ENCODE data around the gene ASH1L.
A peak's percentile ranks its signal among the peaks of the same experiment; 100 is the strongest.
"Not testable (repeated sequence)": the region's sequence is repeated elsewhere in the genome, so short reads cannot be mapped to it uniquely, and the experiment has no call there.

The ASH1L gene

GRCh38 chr1:155553349-155553748, 9.3 kb downstream of the ASH1L start:
- DNase-seq = no peak

GRCh38 chr1:155548706-155549105, 13.9 kb downstream of the ASH1L start:
- DNase-seq = no peak

DNA sequence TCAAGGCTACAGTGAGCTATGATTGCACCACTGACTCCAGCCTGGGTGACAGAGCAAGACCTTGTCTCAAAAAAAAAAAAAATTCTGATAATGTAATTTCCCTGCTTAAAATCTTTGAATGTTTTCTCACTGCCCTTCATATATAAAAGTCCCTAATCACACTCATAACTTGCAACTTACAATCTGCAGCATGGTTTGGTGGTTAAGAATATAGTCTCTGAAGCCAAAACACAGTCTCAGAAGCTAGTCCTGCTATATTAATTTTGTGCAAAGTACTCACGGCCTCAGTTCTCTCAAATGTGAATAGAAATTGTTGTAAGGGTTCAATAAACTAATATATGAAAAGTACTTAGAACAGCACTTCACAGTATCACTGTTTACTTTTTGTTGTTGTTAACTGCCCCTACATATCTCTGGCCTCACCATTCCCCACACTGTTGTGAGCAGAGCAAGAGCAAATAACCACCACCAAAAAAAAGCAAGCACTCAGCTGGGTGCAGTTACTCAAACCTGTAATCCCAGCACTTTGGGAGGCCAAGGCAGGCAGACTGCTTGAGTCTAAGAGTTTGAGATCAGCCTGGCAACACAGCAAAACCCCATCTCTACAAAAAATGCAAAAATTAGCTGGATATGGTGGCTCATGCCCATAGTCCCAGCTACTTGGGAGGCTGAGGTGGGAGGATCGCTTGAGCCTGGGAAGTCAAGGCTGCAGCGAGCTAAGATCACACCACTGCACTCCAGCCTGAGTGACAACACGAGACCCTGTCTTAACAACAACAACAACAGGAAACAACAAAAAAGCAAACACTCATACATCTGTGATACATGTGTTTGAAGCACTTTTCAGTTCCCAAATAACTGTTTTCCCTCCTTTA, 22.4 kb downstream of the ASH1L start:
- DNase-seq = no peak

- DNase-seq = no peak
These were observed 25.4 kb downstream of the ASH1L start for GRCh38 chr1:155537193-155537592.

- DNase-seq = no peak
These were observed 31.0 kb downstream of the ASH1L start for GRCh38 chr1:155531624-155532023.

- no peak for DNase-seq
These were observed 32.7 kb downstream of the ASH1L start for GRCh38 chr1:155529929-155530328.

DNA sequence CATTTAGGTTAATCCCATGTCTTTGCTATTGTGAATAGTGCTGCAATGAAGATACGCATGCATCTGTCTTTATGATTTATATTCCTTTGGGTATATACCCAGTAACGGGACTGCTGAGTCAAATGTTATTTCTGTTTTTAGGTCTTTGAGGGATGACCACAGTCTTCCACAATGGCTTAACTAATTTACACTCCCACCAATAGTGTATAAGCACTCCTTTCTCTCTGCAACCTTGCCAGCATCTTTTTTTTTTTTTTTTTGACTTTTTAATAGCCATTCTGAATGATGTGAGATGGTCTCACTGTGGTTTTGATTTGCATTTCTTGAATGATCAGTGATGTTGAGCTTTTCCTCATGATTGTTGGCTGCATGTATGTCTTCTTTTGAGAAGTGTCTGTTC, 33.5 kb downstream of the ASH1L start:
- DNase-seq = no peak

- DNase-seq = no peak
These were observed 34.9 kb downstream of the ASH1L start for GRCh38 chr1:155527677-155528076.

DNA sequence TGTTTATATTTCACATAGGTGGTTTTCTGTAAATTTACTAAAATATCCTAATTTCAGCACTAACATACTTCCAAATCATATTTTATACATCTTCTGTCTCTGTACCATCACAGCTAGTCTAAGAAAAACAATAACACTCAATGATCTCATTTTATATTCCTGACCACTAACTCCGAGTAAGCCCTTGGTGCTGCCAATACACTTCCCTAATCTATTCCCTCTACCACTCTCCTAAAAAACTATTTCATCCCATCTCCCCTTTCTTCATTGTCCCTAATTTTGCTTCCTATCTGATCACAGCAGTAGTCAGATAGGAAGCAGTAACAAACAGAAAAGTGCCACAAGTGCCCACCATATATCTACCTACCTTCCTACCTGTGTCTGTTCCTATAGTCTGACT, 36.2 kb downstream of the ASH1L start:
- no peak for DNase-seq

DNA sequence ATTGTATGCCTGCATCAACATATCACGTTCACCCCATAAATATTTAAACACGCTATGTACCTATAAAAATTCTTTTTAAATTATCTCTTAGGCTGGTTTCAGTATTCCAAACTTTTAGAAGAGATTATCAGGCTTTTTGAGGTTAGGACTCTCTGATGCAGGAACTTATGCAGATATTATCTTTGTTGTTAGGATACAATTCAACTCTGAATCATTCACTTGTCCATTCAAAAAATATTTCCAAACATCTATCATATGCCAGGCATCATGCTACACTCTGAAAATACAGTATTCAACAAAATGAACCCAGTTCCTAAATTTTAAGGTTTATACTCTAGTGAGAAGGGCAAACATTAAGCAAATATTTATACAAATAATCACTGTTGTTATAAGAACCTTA, 40.5 kb downstream of the ASH1L start:
- no peak for DNase-seq

GRCh38 chr1:155518484-155518883, 44.1 kb downstream of the ASH1L start:
- no peak for DNase-seq

GRCh38 chr1:155514582-155515187, 47.9 kb downstream of the ASH1L start:
- peak; percentile 33 for DNase-seq

DNA sequence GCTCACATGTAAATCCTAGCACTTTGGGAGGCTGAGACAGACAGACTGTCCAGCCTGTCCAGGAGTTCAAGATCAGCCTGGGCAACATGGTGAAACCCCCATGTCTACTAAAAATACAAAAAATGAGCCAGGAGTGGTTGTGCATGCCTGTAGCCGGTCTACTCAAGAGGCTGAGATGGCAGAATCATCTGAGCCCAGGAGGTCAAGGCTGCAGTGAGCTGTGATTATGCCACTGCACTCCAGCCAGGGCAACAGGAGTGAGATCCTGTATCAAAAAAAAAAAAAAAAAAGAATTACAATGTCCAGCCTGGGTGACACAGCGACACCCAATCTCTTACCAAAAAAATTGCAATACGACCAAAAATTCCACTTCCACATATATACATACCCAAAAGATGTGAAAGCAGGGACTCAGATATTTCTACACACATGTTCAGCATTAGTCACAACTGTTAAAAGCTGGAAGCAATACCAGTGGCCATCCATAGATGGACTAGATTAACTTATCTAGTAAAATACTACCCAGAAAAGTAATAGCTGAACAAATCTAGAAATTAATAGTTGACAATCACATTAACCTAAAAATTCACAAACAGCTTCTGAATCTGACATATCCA, 49.2 kb downstream of the ASH1L start:
- no peak for DNase-seq

GRCh38 chr1:155511385-155511784, 51.2 kb downstream of the ASH1L start:
- DNase-seq = not testable (repeated sequence)

DNA sequence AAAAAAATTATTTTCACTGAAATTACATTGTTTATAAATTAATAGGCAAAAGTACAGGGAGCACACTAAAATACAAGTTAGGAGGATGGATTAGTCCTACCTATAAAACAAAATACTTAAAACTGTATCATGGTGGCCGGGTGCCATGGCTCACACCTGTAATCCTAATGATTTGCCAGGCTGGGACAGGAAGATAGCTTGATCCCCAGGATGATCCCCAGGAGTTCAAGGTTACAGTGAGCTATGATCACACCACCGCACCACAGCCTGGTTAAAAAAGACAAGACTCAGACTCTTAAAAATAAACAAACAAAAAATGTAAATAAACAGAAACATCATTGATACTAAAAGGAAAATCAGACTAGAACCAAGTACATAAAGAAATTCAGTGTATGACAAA, 53.5 kb downstream of the ASH1L start:
- no peak for DNase-seq

DNA sequence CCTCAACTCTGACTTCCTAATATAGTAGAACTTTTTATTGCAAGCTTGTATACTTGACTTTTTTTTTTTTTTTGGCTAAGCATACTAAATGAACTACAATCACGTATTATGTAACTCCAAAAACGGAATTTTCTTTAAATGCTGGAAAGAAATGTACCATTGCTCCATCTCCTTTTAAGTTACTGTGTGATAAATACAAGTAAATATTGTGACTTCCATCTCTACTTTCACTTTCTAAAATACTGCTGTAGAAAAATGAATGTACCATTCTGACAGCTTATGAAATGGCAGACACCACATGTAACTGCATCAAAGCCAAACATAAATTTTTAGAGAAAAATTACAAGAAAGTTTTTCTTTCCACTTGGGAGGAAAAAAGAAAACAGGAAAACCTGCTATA, 54.7 kb downstream of the ASH1L start:
- DNase-seq = no peak

GRCh38 chr1:155505963-155506362, 56.6 kb downstream of the ASH1L start:
- DNase-seq = not testable (repeated sequence)

GRCh38 chr1:155504207-155504606, 58.4 kb downstream of the ASH1L start:
- DNase-seq = peak; percentile 44

GRCh38 chr1:155499953-155500639, 62.5 kb downstream of the ASH1L start:
- no peak for DNase-seq

DNA sequence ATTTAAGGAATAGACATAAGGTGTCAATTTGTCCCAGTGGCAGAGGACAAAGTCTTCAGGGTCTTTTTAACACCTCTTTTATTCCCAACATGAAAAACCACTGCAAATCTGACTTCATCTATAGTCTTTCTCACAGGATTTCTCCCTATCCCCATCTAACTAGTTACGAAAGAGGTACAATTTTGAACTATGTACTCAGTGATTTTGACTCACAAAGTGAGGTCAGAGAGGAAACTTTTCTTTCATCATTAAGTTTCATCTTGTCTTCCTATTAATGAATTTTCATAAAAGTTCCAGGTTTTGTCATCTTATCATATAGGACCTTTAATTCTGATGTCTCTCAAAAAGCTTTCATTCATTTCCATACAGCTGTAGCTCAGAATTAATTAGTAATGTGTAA, 63.3 kb downstream of the ASH1L start:
- DNase-seq = no peak

- DNase-seq = not testable (repeated sequence)
These were observed 69.0 kb downstream of the ASH1L start for GRCh38 chr1:155493595-155493994.

- DNase-seq = not testable (repeated sequence)
These were observed 74.2 kb downstream of the ASH1L start for GRCh38 chr1:155488419-155488818.

GRCh38 chr1:155487541-155487940, 75.1 kb downstream of the ASH1L start:
- DNase-seq = no peak

All from CD4-positive, alpha-beta T cell treated with Interleukin-12 subunit alpha and Interleukin-12 subunit beta, for 1 hour (primary cell).